OCI-LY3 (cell line): ENCODE data around the gene UAP1.

ENCODE experiments used
- H2AFZ ChIP-seq: fragments of 200-600, 300-600 bp; shearing (Covaris generic); 2 replicates; pipeline ENCODE4 v1.6.0; 2014; ENCODE audit warnings: antibody characterized with exemption, low read depth, low read length
- H3K27ac ChIP-seq: fragments of 200-600, 300-600 bp; sonication (generic); 2 replicates; pipeline ENCODE4 v1.5.1; 2014; ENCODE audit warnings: mild to moderate bottlenecking, low read length, moderate library complexity, mixed read lengths
- H3K27me3 ChIP-seq: fragments of 200-600, 300-600 bp; sonication (generic); 2 replicates; pipeline ENCODE4 v1.6.1; 2014; ENCODE audit warnings: low read depth, low read length, mixed read lengths
- H3K36me3 ChIP-seq: fragments of 200-600, 300-600 bp; sonication (generic); replicated peaks from 2 replicates; pipeline ENCODE3; 2014; ENCODE audit warnings: low read depth, low read length, mixed read lengths
- H3K4me1 ChIP-seq: fragments of 300-600, 200-600 bp; sonication (generic); 2 replicates; pipeline ENCODE4 v1.6.1; 2014; ENCODE audit warnings: low read length, mixed read lengths
- H3K4me2 ChIP-seq: fragments of 200-600, 300-600 bp; sonication (generic); 2 replicates; pipeline ENCODE4 v1.6.1; 2014; ENCODE audit warnings: low read length, mixed read lengths
- H3K4me3 ChIP-seq: fragments of 300-600, 200-600 bp; sonication (generic); 2 replicates; pipeline ENCODE4 v1.5.1; 2014; ENCODE audit warnings: antibody characterized with exemption, mild to moderate bottlenecking, low read length, moderate library complexity
- H3K79me2 ChIP-seq: fragments of 300-600, 200-600 bp; shearing (Covaris generic); 2 replicates; pipeline ENCODE4 v1.6.1; 2014; ENCODE audit warnings: mild to moderate bottlenecking, low read length, mixed read lengths
- H3K9ac ChIP-seq: fragments of 300-600, 200-600 bp; shearing (Covaris generic); 2 replicates; pipeline ENCODE4 v1.6.0; 2014; ENCODE audit warnings: mild to moderate bottlenecking, low read length, moderate library complexity
- H3K9me3 ChIP-seq: fragments of 200-600, 300-600 bp; shearing (Covaris generic); 2 replicates; pipeline ENCODE4 v1.6.1; 2014; ENCODE audit warnings: low read length, mixed read lengths; ENCODE audit not compliant: insufficient read depth
- H4K20me1 ChIP-seq: fragments of 200-600, 300-600 bp; sonication (generic); 2 replicates; pipeline ENCODE4 v1.6.1; 2016; ENCODE audit warnings: low read length, mixed read lengths; ENCODE audit not compliant: insufficient read depth
- CTCF ChIP-seq: fragments of 200-600, 300-600 bp; sonication (generic); IDR thresholded peaks from 2 replicates; pipeline ENCODE4 v1.5.1; 2014; ENCODE audit warnings: antibody characterized with exemption, low read length, low read depth
- EZH2phosphoT487 ChIP-seq: fragments of 200-600 bp; shearing (Covaris generic); IDR thresholded peaks from 2 replicates; pipeline ENCODE4 v1.6.1; 2018; ENCODE audit warnings: antibody characterized with exemption, mixed run types, low read depth

The UAP1 gene

DNA sequence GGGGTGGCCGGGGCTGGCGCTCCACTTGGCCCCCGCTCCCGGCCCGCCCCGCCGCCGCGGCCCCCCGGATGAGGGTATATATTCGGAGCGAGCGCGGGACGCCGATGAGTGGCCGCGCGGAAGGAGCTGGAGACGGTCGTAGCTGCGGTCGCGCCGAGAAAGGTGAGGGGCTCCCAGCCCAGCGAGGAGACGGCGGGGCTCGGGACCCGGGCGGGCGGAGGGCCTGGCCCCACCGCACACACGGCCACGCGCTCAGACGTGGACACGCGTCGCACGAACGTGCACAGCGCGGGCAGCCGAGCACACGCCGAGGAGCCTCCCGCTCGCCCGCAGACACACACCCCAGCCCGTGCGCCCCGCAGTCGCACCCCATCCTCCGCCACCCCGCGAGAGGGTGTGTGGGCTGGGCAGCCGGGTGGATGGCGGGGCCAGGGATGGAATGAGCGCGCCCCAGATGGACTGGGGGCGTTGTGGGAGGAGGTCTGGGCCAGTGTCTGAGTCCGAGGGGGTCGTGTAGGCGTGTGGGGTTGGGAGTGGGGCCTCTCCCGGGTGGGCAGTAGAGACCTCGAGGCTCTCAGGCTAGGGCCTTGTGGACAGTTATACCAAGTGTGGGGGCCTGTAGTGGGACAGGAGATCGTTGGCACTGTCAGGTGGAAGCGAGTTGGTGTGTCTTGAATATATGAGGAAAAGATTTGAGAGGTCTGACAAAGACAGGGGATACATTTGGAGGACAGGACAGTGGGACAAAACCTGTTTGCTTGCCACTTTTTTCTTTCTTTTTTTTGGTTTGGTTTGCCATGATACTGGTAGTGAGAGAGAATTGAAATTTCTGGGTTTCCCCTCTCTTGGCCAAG, at the start of gene UAP1:
TSS of gene UAP1 (plus strand) at position 107 of the 854 bp plus-strand sequence. CDS start 4,347 bp downstream, outside the sequence.
- Histone ChIP-seq H4K20me1 (peaks cover 23% of the 10 kb centered on the region), H3K9ac (peak within 1 kb of the TSS; percentile 89), H3K27me3 (no peaks in the 10 kb centered on the region), H2AFZ (peak within 1 kb of the TSS; percentile 75), H3K36me3 (peaks cover 6% of the 10 kb centered on the region), H3K4me3 (peak within 1 kb of the TSS; percentile 89), H3K9me3 (no peaks in the 10 kb centered on the region), H3K79me2 (peaks cover 46% of the 10 kb centered on the region), H3K4me1 (peaks cover 4% of the 10 kb centered on the region), H3K4me2 (peak within 1 kb of the TSS; percentile 72), H3K27ac (peak within 1 kb of the TSS; percentile 58)
- no peak for TF ChIP-seq EZH2phosphoT487
- no peak for TF ChIP-seq CTCF

- Histone ChIP-seq H2AFZ (no peak overlapping the region), H3K79me2 (peaks cover 17% of the 10 kb centered on the region), H3K27ac (no peak overlapping the region), H3K4me2 (no peak overlapping the region), H4K20me1 (peaks cover 31% of the 10 kb centered on the region), H3K36me3 (peaks cover 50% of the 10 kb centered on the region), H3K4me3 (no peak overlapping the region), H3K9me3 (no peaks in the 10 kb centered on the region), H3K27me3 (no peaks in the 10 kb centered on the region), H3K9ac (no peak overlapping the region), H3K4me1 (peaks cover 28% of the 10 kb centered on the region)
- TF ChIP-seq EZH2phosphoT487 (no peak), CTCF (no peak)
These were observed 34.2 kb upstream of the UAP1 start for GRCh38 chr1:162527314-162527713.

DNA sequence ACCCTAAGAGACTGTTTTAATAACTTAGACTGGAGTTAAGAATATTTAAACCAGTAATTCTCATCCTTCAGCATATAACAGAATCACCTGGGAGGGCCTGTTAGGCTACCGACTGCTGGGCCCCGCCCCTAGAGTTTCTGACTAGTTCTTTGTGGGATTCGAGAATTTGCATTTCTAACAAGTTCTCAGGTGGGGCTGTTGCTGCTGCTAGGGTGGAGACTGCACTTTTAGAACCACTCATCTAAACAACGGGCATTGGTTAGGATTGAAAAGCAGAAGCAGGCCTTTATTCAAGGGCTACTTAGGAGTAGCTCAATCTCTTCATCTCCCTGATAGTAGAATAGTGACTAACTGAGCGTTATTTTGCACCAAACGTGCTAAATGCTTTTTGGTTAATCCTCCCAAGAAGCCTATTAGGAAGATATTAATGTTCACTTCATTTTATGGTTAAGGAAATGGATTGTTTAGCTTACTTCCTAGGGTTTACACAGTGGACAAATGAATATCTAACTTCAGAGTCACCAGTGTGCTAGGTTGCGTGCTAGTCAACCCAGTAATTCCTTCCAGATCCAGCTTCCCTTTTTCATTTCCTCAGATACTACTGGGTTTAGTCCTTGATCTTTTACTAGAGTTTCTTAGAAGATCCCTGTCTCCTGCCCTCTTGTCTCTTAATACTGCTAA, 31.1 kb upstream of the UAP1 start:
- H3K4me1 ChIP-seq, result peaks cover 28% of the 10 kb centered on the region
- H3K4me3 ChIP-seq, result peak overlapping the region; percentile 50
- peak overlapping the region; percentile 73 for H3K4me2 ChIP-seq
- no peaks in the 10 kb centered on the region for H3K9me3 ChIP-seq
- no peaks in the 10 kb centered on the region for H3K27me3 ChIP-seq
- TF ChIP-seq CTCF, result no peak
- no peak for TF ChIP-seq EZH2phosphoT487
- H2AFZ ChIP-seq, result no peak overlapping the region
- peaks cover 17% of the 10 kb centered on the region for H3K79me2 ChIP-seq
- peak overlapping the region; percentile 6; the same call in 1 of the 2 replicates for H3K9ac ChIP-seq
- peak overlapping the region; percentile 83 for H3K27ac ChIP-seq
- peaks cover 27% of the 10 kb centered on the region for H4K20me1 ChIP-seq
- peaks cover 24% of the 10 kb centered on the region for H3K36me3 ChIP-seq

GRCh38 chr1:162530988-162531319, 30.6 kb upstream of the UAP1 start:
- peaks cover 17% of the 10 kb centered on the region for H3K79me2 ChIP-seq
- H3K4me2 ChIP-seq, result peak overlapping the region; percentile 73
- no peak overlapping the region for H2AFZ ChIP-seq
- H3K27ac ChIP-seq, result peak overlapping the region; percentile 83
- no peaks in the 10 kb centered on the region for H3K9me3 ChIP-seq
- H3K4me3 ChIP-seq, result peak overlapping the region; percentile 50
- peaks cover 27% of the 10 kb centered on the region for H4K20me1 ChIP-seq
- TF ChIP-seq EZH2phosphoT487, result no peak
- TF ChIP-seq CTCF, result no peak
- peaks cover 28% of the 10 kb centered on the region for H3K4me1 ChIP-seq
- no peak overlapping the region; the same call in 1 of the 2 replicates for H3K9ac ChIP-seq
- H3K27me3 ChIP-seq, result no peaks in the 10 kb centered on the region
- peaks cover 19% of the 10 kb centered on the region for H3K36me3 ChIP-seq
